Endothelial cell of umbilical vein (primary cell): ENCODE results near the gene MIPEP. TPM values are rescaled to one million over a fixed set of nuclear protein-coding genes. Genes with fewer than 3 reads are reported as not detected.

ENCODE experiments used
- BruUV-seq: library from RNA; stranded (reverse); fragments of 400-500 nt; replicated peaks from 2 replicates; lab custom pipeline; 2021; lab: Mats Ljungman, UMichigan
- CTCF ChIA-PET: fragments of 300-600, 350-600 bp; sonication (Branson Sonifier 250); formaldehyde crosslinking; loops from one replicate; lab custom pipeline; 2021; ENCODE audit warnings: antibody characterized with exemption, inconsistent platforms; lab: Charles Lee
- POLR2A ChIA-PET: fragments of 300-600, 350-600 bp; sonication (Branson Sonifier 250); formaldehyde crosslinking; loops from one replicate; lab custom pipeline; 2021; ENCODE audit warnings: antibody characterized with exemption, inconsistent platforms; lab: Charles Lee
- DNase-seq: peaks from one replicate; pipeline ENCODE4 v3.0.0-alpha.2; 2011; ENCODE audit warnings: low read depth, low spot score
- FAIRE-seq: peaks from 2 replicates; lab custom pipeline; 2011; peaks lifted over from hg19 to GRCh38; lab: Jason Lieb, UNC
- H2AFZ ChIP-seq: 2 replicates; pipeline ENCODE4 v1.6.0; 2012; ENCODE audit warnings: low read depth, low read length, control low read depth, inconsistent platforms
- H3K27ac ChIP-seq: 2 replicates; pipeline ENCODE4 v1.5.1; 2011; ENCODE audit warnings: low read depth, mild to moderate bottlenecking, control low read depth, low read length, moderate library complexity; ENCODE audit not compliant: insufficient read depth
- H3K27me3 ChIP-seq, 2 experiments: 2 replicates each; pipeline versions ENCODE4 v1.6.0 to v1.6.1; 2011; ENCODE audit warnings: low read length in 2 of 2, mixed read lengths in 1 of 2; ENCODE audit not compliant: control insufficient read depth in 2 of 2, insufficient read depth in 2 of 2
- H3K36me3 ChIP-seq, 2 experiments: 2 replicates in 1 of 2; 3 replicates in 1 of 2; pipeline ENCODE4 v1.5.1; 2011; ENCODE audit warnings: low read length in 2 of 2, mild to moderate bottlenecking in 1 of 2, moderate library complexity in 1 of 2; ENCODE audit not compliant: control insufficient read depth in 2 of 2, insufficient read depth in 2 of 2; ENCODE audit errors: extremely low read depth in 1 of 2
- H3K4me1 ChIP-seq: 3 replicates; pipeline ENCODE4 v1.5.1; 2011; ENCODE audit warnings: mild to moderate bottlenecking, low read length; ENCODE audit not compliant: control insufficient read depth, insufficient read depth; ENCODE audit errors: extremely low read depth
- H3K4me2 ChIP-seq: 2 replicates; pipeline ENCODE4 v1.6.1; 2011; ENCODE audit warnings: low read length, control low read depth, mixed read lengths; ENCODE audit not compliant: insufficient read depth
- H3K4me3 ChIP-seq, 3 experiments: fragments of 200-600 bp in 1 of 3; sonication (generic), shearing (Covaris generic) in 1 of 3; replicated peaks in 1 of 3; 2 replicates each; pipeline ENCODE4 v1.5.1; 2011 to 2016; ENCODE audit warnings: control low read depth in 3 of 3, low read length in 3 of 3, mild to moderate bottlenecking in 2 of 3, inconsistent platforms in 1 of 3, low read depth in 1 of 3, moderate library complexity in 1 of 3; ENCODE audit not compliant: insufficient read depth in 1 of 3
- H3K79me2 ChIP-seq: 2 replicates; pipeline ENCODE4 v1.6.0; 2012; ENCODE audit warnings: low read length, inconsistent platforms; ENCODE audit not compliant: control insufficient read depth, insufficient read depth
- H3K9ac ChIP-seq: replicated peaks from 2 replicates; pipeline ENCODE3; 2011; ENCODE audit warnings: low read length, control low read depth; ENCODE audit not compliant: insufficient read depth; ENCODE audit errors: extremely low read depth
- H3K9me1 ChIP-seq: replicated peaks from 3 replicates; pipeline ENCODE4 v1.6.0; 2011; ENCODE audit warnings: mild to moderate bottlenecking, low read length; ENCODE audit not compliant: control insufficient read depth, insufficient read depth; ENCODE audit errors: extremely low read depth
- H3K9me3 ChIP-seq: replicated peaks from 2 replicates; pipeline ENCODE4 v1.5.1; 2012; ENCODE audit warnings: low read length, inconsistent platforms; ENCODE audit not compliant: control insufficient read depth, insufficient read depth
- H4K20me1 ChIP-seq: replicated peaks from 2 replicates; pipeline ENCODE3; 2011; ENCODE audit warnings: mild to moderate bottlenecking, low read length; ENCODE audit not compliant: control insufficient read depth, insufficient read depth; ENCODE audit errors: extremely low read depth
- EZH2 ChIP-seq: IDR thresholded peaks from 2 replicates; pipeline ENCODE4 v1.6.1; 2012; ENCODE audit warnings: borderline replicate concordance, low read depth, mild to moderate bottlenecking, moderate library complexity, low read length, inconsistent platforms; ENCODE audit not compliant: severe bottlenecking
- GATA2 ChIP-seq: IDR thresholded peaks from 2 replicates; pipeline ENCODE4 v1.7.0; 2011; ENCODE audit warnings: low read depth, mild to moderate bottlenecking, moderate library complexity, mixed read lengths, low read length; ENCODE audit not compliant: insufficient read length, insufficient read depth
- JUN ChIP-seq: IDR thresholded peaks from 2 replicates; pipeline ENCODE4 v1.6.1; 2011; ENCODE audit warnings: borderline replicate concordance, low read depth; ENCODE audit not compliant: insufficient read length, insufficient read depth
- MYC ChIP-seq: IDR thresholded peaks from one replicate; pipeline ENCODE4 v1.6.1; 2011; ENCODE audit warnings: mild to moderate bottlenecking, low read depth, low read length
- POLR2A ChIP-seq: IDR thresholded peaks from 2 replicates; pipeline ENCODE4 v1.6.1; 2012; ENCODE audit warnings: low read depth, mild to moderate bottlenecking, control low read depth, low read length
- dilution Hi-C: fragments of 300-500 bp; cut with MboI; formaldehyde crosslinking; loops from one replicate; pipeline ENCODE4 v1.15.0; 2019; ENCODE audit warnings: low sequenced_read_pairs; ENCODE audit not compliant: extremely low pct_ligation_motif_present
- intact Hi-C: fragments of 100-400 bp; cut with micrococcal nuclease; formaldehyde crosslinking; loops from one replicate; pipeline ENCODE4 v1.10.0; 2022
- polyA plus RNA-seq, 4 experiments: library from polyadenylated mRNA; depleted of rRNA in 3 of 4; stranded (reverse) in 3 of 4; unstranded in 1 of 4; fragments of >200 nt; gene quantifications; 2 replicates each; pipeline versions ENCODE4 v1.2.1 to v1.2.3, GENCODE V29; 2011 to 2012; ENCODE audit warnings: missing spikeins in 1 of 4
- total RNA-seq: library from RNA; stranded (reverse); gene quantifications from 2 replicates; pipeline ENCODE4 v1.2.3, GENCODE V29; 2021
- TF ChIP-seq, protein P1 (sequence below), 2 donors: IDR thresholded peaks; 1 replicate in 1 of 2; 2 replicates in 1 of 2; pipeline ENCODE4 v1.5.1; 2011; ENCODE audit warnings: low read length in 2 of 2, mild to moderate bottlenecking in 2 of 2, moderate library complexity in 2 of 2, control low read depth in 1 of 2, inconsistent platforms in 1 of 2, low read depth in 1 of 2; ENCODE audit not compliant: insufficient read depth in 1 of 2; ENCODE audit errors: extremely low read depth in 1 of 2
- TF ChIP-seq, protein P2 (sequence below): IDR thresholded peaks from 2 replicates; pipeline ENCODE4 v1.6.1; 2011; ENCODE audit not compliant: insufficient read depth, insufficient read length

Gene MIPEP
- total and polyA plus RNA-seq, 2 donors (not counting 3 experiments of a cell fraction or from before 2014, with no cell fraction given) = 12.4 to 19.2 TPM

DNA sequence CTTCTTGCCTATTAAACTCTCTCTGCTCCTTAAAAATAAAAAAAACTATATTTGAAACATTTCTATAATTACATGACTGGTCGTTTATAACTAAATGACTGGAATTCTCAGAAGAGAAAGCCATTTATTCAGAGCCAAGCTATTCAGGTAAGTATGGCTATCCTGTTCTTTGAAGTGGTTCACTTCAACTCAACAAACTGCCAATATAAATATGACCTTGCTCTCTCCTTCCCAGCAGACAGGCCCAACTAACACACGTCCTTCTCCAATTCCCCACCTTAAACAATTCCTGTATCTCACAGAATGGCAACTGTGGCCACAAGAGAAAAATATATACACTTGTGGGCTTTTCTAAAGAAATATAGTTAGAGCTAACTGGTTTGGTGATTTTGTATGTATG lies 153.9 kb downstream of the MIPEP start:
- H3K27me3 ChIP-seq = no peaks in the 10 kb centered on the region
- H3K79me2 ChIP-seq = no peaks in the 10 kb centered on the region
- no peak overlapping the region for H3K4me3 ChIP-seq
- ChIA-PET POLR2A (no interaction called here), CTCF (no interaction called here)
- no peak overlapping the region for H3K4me2 ChIP-seq
- no peak overlapping the region for H3K27ac ChIP-seq
- TF ChIP-seq JUN (no peak), EZH2 (no peak), MYC (no peak)
- FAIRE-seq (no peak), DNase-seq (no peak)
- dilution Hi-C loops = no loop called here
- intact Hi-C loops = no loop called here
- no peak overlapping the region for H2AFZ ChIP-seq
- H4K20me1 ChIP-seq = no peaks in the 10 kb centered on the region
- no peaks in the 10 kb centered on the region for H3K9me1 ChIP-seq
- H3K9ac ChIP-seq = no peak overlapping the region
- no peaks in the 10 kb centered on the region for H3K4me1 ChIP-seq
- H3K9me3 ChIP-seq = no peaks in the 10 kb centered on the region
- BruUV-seq = no TSS peak
- H3K36me3 ChIP-seq = no peaks in the 10 kb centered on the region

DNA sequence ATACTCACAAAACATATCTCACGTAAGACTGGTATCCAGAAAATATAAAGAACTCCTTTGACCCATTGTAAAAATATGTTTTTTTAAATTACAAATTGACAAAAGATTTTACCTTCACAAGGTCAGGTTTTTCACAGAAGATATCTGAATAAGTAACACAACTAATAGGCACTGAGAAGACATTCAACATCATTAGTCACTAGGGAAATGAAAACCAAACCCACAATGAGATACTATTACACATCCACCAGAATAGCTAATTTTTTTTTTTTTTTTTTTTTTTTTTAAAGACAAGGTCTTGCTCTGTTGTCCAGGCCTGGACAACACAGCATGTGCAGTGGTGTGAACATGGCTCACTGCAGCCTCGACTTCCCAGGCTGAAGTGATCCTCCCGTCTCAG lies 157.5 kb downstream of the MIPEP start:
- Histone ChIP-seq H3K9me3 (no peaks in the 10 kb centered on the region), H3K79me2 (no peaks in the 10 kb centered on the region), H3K4me2 (no peak overlapping the region), H3K4me1 (no peaks in the 10 kb centered on the region), H3K4me3 (no peak overlapping the region), H4K20me1 (no peaks in the 10 kb centered on the region), H3K27ac (no peak overlapping the region), H2AFZ (no peak overlapping the region), H3K9ac (no peak overlapping the region), H3K27me3 (no peaks in the 10 kb centered on the region), H3K9me1 (no peaks in the 10 kb centered on the region), H3K36me3 (no peaks in the 10 kb centered on the region)
- DNase-seq = no peak
- intact Hi-C loops (no loop called here), dilution Hi-C loops (no loop called here)
- CTCF ChIA-PET = interaction anchor here (0.6 kb wide), 1 partner anchor 13 kb away, joined by 3 read pairs; no protein-coding TSS in a partner anchor
- POLR2A ChIA-PET = no interaction called here
- no peak for FAIRE-seq
- no TSS peak for BruUV-seq
- TF ChIP-seq, protein P1, sequence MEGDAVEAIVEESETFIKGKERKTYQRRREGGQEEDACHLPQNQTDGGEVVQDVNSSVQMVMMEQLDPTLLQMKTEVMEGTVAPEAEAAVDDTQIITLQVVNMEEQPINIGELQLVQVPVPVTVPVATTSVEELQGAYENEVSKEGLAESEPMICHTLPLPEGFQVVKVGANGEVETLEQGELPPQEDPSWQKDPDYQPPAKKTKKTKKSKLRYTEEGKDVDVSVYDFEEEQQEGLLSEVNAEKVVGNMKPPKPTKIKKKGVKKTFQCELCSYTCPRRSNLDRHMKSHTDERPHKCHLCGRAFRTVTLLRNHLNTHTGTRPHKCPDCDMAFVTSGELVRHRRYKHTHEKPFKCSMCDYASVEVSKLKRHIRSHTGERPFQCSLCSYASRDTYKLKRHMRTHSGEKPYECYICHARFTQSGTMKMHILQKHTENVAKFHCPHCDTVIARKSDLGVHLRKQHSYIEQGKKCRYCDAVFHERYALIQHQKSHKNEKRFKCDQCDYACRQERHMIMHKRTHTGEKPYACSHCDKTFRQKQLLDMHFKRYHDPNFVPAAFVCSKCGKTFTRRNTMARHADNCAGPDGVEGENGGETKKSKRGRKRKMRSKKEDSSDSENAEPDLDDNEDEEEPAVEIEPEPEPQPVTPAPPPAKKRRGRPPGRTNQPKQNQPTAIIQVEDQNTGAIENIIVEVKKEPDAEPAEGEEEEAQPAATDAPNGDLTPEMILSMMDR (IDR thresholded peaks at IDR 0.05; ENCODE audit: extremely low read depth in 1 of 2, insufficient read depth in 1 of 2, low read depth in 1 of 2, low read length in 2 of 2) = no peak
- no peak for TF ChIP-seq POLR2A
- TF ChIP-seq EZH2 = no peak
- TF ChIP-seq MYC = no peak
- no peak for TF ChIP-seq JUN
- TF ChIP-seq, protein P2, sequence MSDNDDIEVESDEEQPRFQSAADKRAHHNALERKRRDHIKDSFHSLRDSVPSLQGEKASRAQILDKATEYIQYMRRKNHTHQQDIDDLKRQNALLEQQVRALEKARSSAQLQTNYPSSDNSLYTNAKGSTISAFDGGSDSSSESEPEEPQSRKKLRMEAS = no peak
- TF ChIP-seq GATA2 = no peak
